Gastrocnemius medialis (tissue), 4 donors: ENCODE measurements around the gene SCLY. TPM values are rescaled to one million over a fixed set of nuclear protein-coding genes. Genes with fewer than 3 reads are reported as not detected.

Source experiments
- ATAC-seq, 2 donors: fragments of 150-250 bp; one replicate each; pipeline ENCODE4 v1.9.1; 2016
- DNase-seq, 2 donors: peaks; one replicate each; pipeline ENCODE4 v3.0.0-alpha.2; 2019
- H3K27ac ChIP-seq, 4 donors: fragments of 200-600 bp; sonication (generic); 1 replicate in 1 of 4; 2 replicates in 3 of 4; pipeline ENCODE4 v1.5.1; 2016 to 2018; ENCODE audit warnings: mild to moderate bottlenecking in 2 of 4, moderate library complexity in 1 of 4
- H3K27me3 ChIP-seq, 3 donors: fragments of 200-600 bp; sonication (generic) in 2 of 3; 1 replicate in 1 of 3; 2 replicates in 2 of 3; pipeline versions ENCODE4 v1.5.1 to v1.6.0; 2016 to 2019; ENCODE audit warnings: mild to moderate bottlenecking in 1 of 3, moderate library complexity in 1 of 3
- H3K36me3 ChIP-seq, 2 donors: fragments of 200-600 bp; sonication (generic) in 1 of 2; one replicate each; pipeline ENCODE4 v1.5.1; 2017 to 2018
- H3K4me1 ChIP-seq, 2 donors: fragments of 200-600 bp; sonication (generic) in 1 of 2; one replicate each; pipeline ENCODE4 v1.5.1; 2016 to 2017; ENCODE audit warnings: mild to moderate bottlenecking in 2 of 2
- H3K4me3 ChIP-seq, 4 donors: fragments of 200-600 bp; sonication (generic) in 3 of 4; 1 replicate in 1 of 4; 2 replicates in 3 of 4; pipeline ENCODE4 v1.5.1; 2016 to 2019; ENCODE audit warnings: mild to moderate bottlenecking in 2 of 4
- H3K9me3 ChIP-seq, 3 donors: fragments of 200-600 bp; sonication (generic) in 2 of 3; 1 replicate in 1 of 3; 2 replicates in 2 of 3; pipeline ENCODE4 v1.5.1; 2016 to 2019
- CTCF ChIP-seq, 5 experiments: fragments of 450-650 bp in 3 of 5; fragments of 200-600 bp in 2 of 5; sonication (generic) in 2 of 5; IDR thresholded peaks in 4 of 5; conservative IDR thresholded peaks in 1 of 5; 1 replicate in 4 of 5; 2 replicates in 1 of 5; pipeline ENCODE4 v1.5.1; 2016 to 2019; ENCODE audit warnings: antibody characterized with exemption in 5 of 5, mild to moderate bottlenecking in 3 of 5, moderate library complexity in 3 of 5
- POLR2A ChIP-seq, 2 donors: fragments of 450-650 bp; IDR thresholded peaks; one replicate each; pipeline ENCODE4 v1.6.1; 2017; ENCODE audit warnings: antibody characterized with exemption in 2 of 2, mild to moderate bottlenecking in 2 of 2, moderate library complexity in 2 of 2
- in situ Hi-C, 4 donors: fragments of 200-750 bp; cut with MboI; loops; one replicate each; pipeline versions ENCODE4 v1.15.0 to v1.8.0; 2017; ENCODE audit warnings: low sequenced_read_pairs in 4 of 4
- intact Hi-C: fragments of 100-400 bp; cut with DNase I; formaldehyde crosslinking; loops from one replicate; pipeline ENCODE4 v1.15.1; 2023; ENCODE audit warnings: low total_unique reads
- total RNA-seq, 4 donors: library from RNA; depleted of rRNA; stranded (reverse); fragments of >200 nt; gene quantifications; one replicate each; pipeline versions ENCODE4 v1.1.0 to v1.2.3, GENCODE V29; 2016

Gene SCLY
- total RNA-seq, 4 donors from 2014 or later: 3.3 to 9.7 (median 5.6) TPM

DNA sequence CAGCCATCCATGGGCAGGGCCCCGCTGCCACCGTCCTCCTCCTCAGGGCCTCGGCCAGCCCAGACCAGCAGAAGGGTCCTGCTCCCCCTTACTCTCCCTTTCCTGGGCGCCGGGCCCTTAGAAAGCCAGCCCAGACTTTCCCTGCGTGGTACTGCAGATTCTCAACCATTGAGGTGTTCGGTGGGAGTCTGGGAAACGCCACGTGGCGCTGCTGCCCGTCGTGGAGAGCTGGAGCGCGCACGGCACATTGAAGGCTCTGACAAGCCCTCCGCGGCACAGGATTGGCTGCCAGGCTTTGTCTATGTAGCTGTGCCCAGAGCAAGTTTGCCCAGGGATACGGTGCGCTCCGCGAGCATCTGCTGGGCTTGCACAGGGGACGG lies 67.2 kb downstream of the SCLY start:
- intact Hi-C loops: no loop called here
- Histone ChIP-seq H3K36me3 (no peaks in the 10 kb centered on the region), H3K27ac (no peak overlapping the region), H3K4me1 (peaks cover 0 to 3% of the 10 kb centered on the region in 2 donors), H3K27me3 (no peaks in the 10 kb centered on the region), H3K9me3 (no peaks in the 10 kb centered on the region), H3K4me3 (no peak overlapping the region)
- no peak for DNase-seq
- ATAC-seq: no peak
- TF ChIP-seq POLR2A (IDR thresholded peaks at IDR 0.05) (no peak), CTCF (IDR thresholded peaks at IDR 0.05 in 4 of 5, conservative IDR thresholded peaks at IDR 0.05 in 1 of 5) (no peak)
- in situ Hi-C loops: no loop called here

- no peak for ATAC-seq
- in situ Hi-C loops: no loop called here
- H3K4me3 ChIP-seq: no peak overlapping the region
- no peaks in the 10 kb centered on the region for H3K27me3 ChIP-seq
- no peaks in the 10 kb centered on the region for H3K36me3 ChIP-seq
- no peaks in the 10 kb centered on the region for H3K9me3 ChIP-seq
- no peak overlapping the region for H3K27ac ChIP-seq
- H3K4me1 ChIP-seq: peaks cover 0 to 3% of the 10 kb centered on the region in 2 donors
- no peak for DNase-seq
- intact Hi-C loops: no loop called here
- TF ChIP-seq POLR2A (IDR thresholded peaks at IDR 0.05) (no peak), CTCF (IDR thresholded peaks at IDR 0.05 in 4 of 5, conservative IDR thresholded peaks at IDR 0.05 in 1 of 5) (no peak)
These were observed 67.8 kb downstream of the SCLY start for GRCh38 chr2:238128534-238129001.

- H3K4me3 ChIP-seq: no peak overlapping the region
- in situ Hi-C loops: no loop called here
- H3K27me3 ChIP-seq: no peaks in the 10 kb centered on the region
- no peaks in the 10 kb centered on the region for H3K9me3 ChIP-seq
- no peak for TF ChIP-seq CTCF (IDR thresholded peaks at IDR 0.05 in 4 of 5, conservative IDR thresholded peaks at IDR 0.05 in 1 of 5)
- TF ChIP-seq POLR2A (IDR thresholded peaks at IDR 0.05): no peak
- DNase-seq (no peak), ATAC-seq (no peak)
- no peaks in the 10 kb centered on the region for H3K36me3 ChIP-seq
- H3K27ac ChIP-seq: no peak overlapping the region
- intact Hi-C loops: no loop called here
- H3K4me1 ChIP-seq: peaks cover 0 to 3% of the 10 kb centered on the region in 2 donors
These were observed 68.6 kb downstream of the SCLY start for GRCh38 chr2:238129166-238130010.

- no peak overlapping the region for H3K27ac ChIP-seq
- TF ChIP-seq POLR2A (IDR thresholded peaks at IDR 0.05) (no peak), CTCF (IDR thresholded peaks at IDR 0.05 in 4 of 5, conservative IDR thresholded peaks at IDR 0.05 in 1 of 5) (no peak)
- no peaks in the 10 kb centered on the region for H3K36me3 ChIP-seq
- H3K4me3 ChIP-seq: no peak overlapping the region
- DNase-seq (no peak), ATAC-seq (no peak)
- intact Hi-C loops (no loop called here), in situ Hi-C loops (no loop called here)
- peaks cover 4 to 6% of the 10 kb centered on the region in 2 donors for H3K4me1 ChIP-seq
- no peaks in the 10 kb centered on the region for H3K9me3 ChIP-seq
- no peaks in the 10 kb centered on the region for H3K27me3 ChIP-seq
These were observed 69.4 kb downstream of the SCLY start for GRCh38 chr2:238130111-238130695.
